OCI-LY3 (cell line): Measurements from ENCODE around the gene ST8SIA2.

Source experiments
- H2AFZ ChIP-seq: fragments of 200-600, 300-600 bp; shearing (Covaris generic); 2 replicates; pipeline ENCODE4 v1.6.0; 2014; ENCODE audit warnings: antibody characterized with exemption, low read depth, low read length
- H3K27ac ChIP-seq: fragments of 200-600, 300-600 bp; sonication (generic); 2 replicates; pipeline ENCODE4 v1.5.1; 2014; ENCODE audit warnings: mild to moderate bottlenecking, low read length, moderate library complexity, mixed read lengths
- H3K27me3 ChIP-seq: fragments of 200-600, 300-600 bp; sonication (generic); 2 replicates; pipeline ENCODE4 v1.6.1; 2014; ENCODE audit warnings: low read depth, low read length, mixed read lengths
- H3K36me3 ChIP-seq: fragments of 200-600, 300-600 bp; sonication (generic); replicated peaks from 2 replicates; pipeline ENCODE3; 2014; ENCODE audit warnings: low read depth, low read length, mixed read lengths
- H3K4me1 ChIP-seq: fragments of 300-600, 200-600 bp; sonication (generic); 2 replicates; pipeline ENCODE4 v1.6.1; 2014; ENCODE audit warnings: low read length, mixed read lengths
- H3K4me2 ChIP-seq: fragments of 200-600, 300-600 bp; sonication (generic); 2 replicates; pipeline ENCODE4 v1.6.1; 2014; ENCODE audit warnings: low read length, mixed read lengths
- H3K4me3 ChIP-seq: fragments of 300-600, 200-600 bp; sonication (generic); 2 replicates; pipeline ENCODE4 v1.5.1; 2014; ENCODE audit warnings: antibody characterized with exemption, mild to moderate bottlenecking, low read length, moderate library complexity
- H3K79me2 ChIP-seq: fragments of 300-600, 200-600 bp; shearing (Covaris generic); 2 replicates; pipeline ENCODE4 v1.6.1; 2014; ENCODE audit warnings: mild to moderate bottlenecking, low read length, mixed read lengths
- H3K9ac ChIP-seq: fragments of 300-600, 200-600 bp; shearing (Covaris generic); 2 replicates; pipeline ENCODE4 v1.6.0; 2014; ENCODE audit warnings: mild to moderate bottlenecking, low read length, moderate library complexity
- H3K9me3 ChIP-seq: fragments of 200-600, 300-600 bp; shearing (Covaris generic); 2 replicates; pipeline ENCODE4 v1.6.1; 2014; ENCODE audit warnings: low read length, mixed read lengths; ENCODE audit not compliant: insufficient read depth
- H4K20me1 ChIP-seq: fragments of 200-600, 300-600 bp; sonication (generic); 2 replicates; pipeline ENCODE4 v1.6.1; 2016; ENCODE audit warnings: low read length, mixed read lengths; ENCODE audit not compliant: insufficient read depth
- EZH2phosphoT487 ChIP-seq: fragments of 200-600 bp; shearing (Covaris generic); IDR thresholded peaks from 2 replicates; pipeline ENCODE4 v1.6.1; 2018; ENCODE audit warnings: antibody characterized with exemption, mixed run types, low read depth
- TF ChIP-seq, protein P1 (sequence below): fragments of 200-600, 300-600 bp; sonication (generic); IDR thresholded peaks from 2 replicates; pipeline ENCODE4 v1.5.1; 2014; ENCODE audit warnings: antibody characterized with exemption, low read length, low read depth

Gene ST8SIA2

GRCh38 chr15:92377083-92377789, 16.4 kb upstream of the ST8SIA2 start:
- no peak overlapping the region for H3K4me2 ChIP-seq
- H3K9ac ChIP-seq = no peak overlapping the region
- TF ChIP-seq EZH2phosphoT487 = no peak
- TF ChIP-seq, protein P1, sequence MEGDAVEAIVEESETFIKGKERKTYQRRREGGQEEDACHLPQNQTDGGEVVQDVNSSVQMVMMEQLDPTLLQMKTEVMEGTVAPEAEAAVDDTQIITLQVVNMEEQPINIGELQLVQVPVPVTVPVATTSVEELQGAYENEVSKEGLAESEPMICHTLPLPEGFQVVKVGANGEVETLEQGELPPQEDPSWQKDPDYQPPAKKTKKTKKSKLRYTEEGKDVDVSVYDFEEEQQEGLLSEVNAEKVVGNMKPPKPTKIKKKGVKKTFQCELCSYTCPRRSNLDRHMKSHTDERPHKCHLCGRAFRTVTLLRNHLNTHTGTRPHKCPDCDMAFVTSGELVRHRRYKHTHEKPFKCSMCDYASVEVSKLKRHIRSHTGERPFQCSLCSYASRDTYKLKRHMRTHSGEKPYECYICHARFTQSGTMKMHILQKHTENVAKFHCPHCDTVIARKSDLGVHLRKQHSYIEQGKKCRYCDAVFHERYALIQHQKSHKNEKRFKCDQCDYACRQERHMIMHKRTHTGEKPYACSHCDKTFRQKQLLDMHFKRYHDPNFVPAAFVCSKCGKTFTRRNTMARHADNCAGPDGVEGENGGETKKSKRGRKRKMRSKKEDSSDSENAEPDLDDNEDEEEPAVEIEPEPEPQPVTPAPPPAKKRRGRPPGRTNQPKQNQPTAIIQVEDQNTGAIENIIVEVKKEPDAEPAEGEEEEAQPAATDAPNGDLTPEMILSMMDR = no peak
- H2AFZ ChIP-seq = no peak overlapping the region
- no peaks in the 10 kb centered on the region for H3K36me3 ChIP-seq
- H3K4me3 ChIP-seq = no peak overlapping the region
- no peaks in the 10 kb centered on the region for H3K9me3 ChIP-seq
- H3K27me3 ChIP-seq = peaks cover 28% of the 10 kb centered on the region
- no peaks in the 10 kb centered on the region for H4K20me1 ChIP-seq
- H3K27ac ChIP-seq = no peak overlapping the region
- H3K4me1 ChIP-seq = no peaks in the 10 kb centered on the region
- no peaks in the 10 kb centered on the region for H3K79me2 ChIP-seq

GRCh38 chr15:92383519-92384324, 10.0 kb upstream of the ST8SIA2 start:
- no peak overlapping the region for H3K27ac ChIP-seq
- no peaks in the 10 kb centered on the region for H3K4me1 ChIP-seq
- no peak overlapping the region for H3K4me3 ChIP-seq
- H3K36me3 ChIP-seq = no peaks in the 10 kb centered on the region
- H4K20me1 ChIP-seq = no peaks in the 10 kb centered on the region
- TF ChIP-seq, protein P1 = peak; percentile 84
- no peak for TF ChIP-seq EZH2phosphoT487
- no peaks in the 10 kb centered on the region for H3K79me2 ChIP-seq
- H3K27me3 ChIP-seq = peaks cover 27% of the 10 kb centered on the region
- no peak overlapping the region for H2AFZ ChIP-seq
- H3K4me2 ChIP-seq = no peak overlapping the region
- H3K9ac ChIP-seq = no peak overlapping the region
- no peaks in the 10 kb centered on the region for H3K9me3 ChIP-seq

GRCh38 chr15:92384381-92384780, 9.3 kb upstream of the ST8SIA2 start:
- Histone ChIP-seq H3K4me3 (no peak overlapping the region), H3K9me3 (no peaks in the 10 kb centered on the region), H3K79me2 (no peaks in the 10 kb centered on the region), H3K4me2 (no peak overlapping the region), H3K9ac (no peak overlapping the region), H3K27me3 (peaks cover 33% of the 10 kb centered on the region), H3K36me3 (no peaks in the 10 kb centered on the region), H2AFZ (no peak overlapping the region), H3K4me1 (no peaks in the 10 kb centered on the region), H3K27ac (no peak overlapping the region), H4K20me1 (no peaks in the 10 kb centered on the region)
- no peak for TF ChIP-seq EZH2phosphoT487
- TF ChIP-seq, protein P1 = no peak

DNA sequence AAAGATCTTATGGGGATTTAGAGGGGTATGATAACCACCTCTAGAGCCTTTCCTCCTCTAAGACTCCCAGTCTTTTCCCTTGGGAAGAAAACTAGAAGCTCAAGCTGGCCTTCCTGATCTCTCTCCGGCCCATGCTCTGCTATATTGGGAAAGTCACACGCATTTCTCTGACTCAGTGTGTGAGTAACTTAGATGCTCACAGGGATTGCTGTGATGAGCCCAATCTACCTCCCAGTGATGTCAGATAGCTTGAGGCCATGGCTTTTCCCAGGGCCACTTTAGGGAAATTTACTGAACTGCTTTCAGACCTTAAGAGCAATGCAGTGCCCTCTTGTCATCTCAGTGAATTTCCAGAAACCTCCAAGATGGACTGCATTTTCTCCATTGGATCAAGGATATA, 8.6 kb upstream of the ST8SIA2 start:
- Histone ChIP-seq H3K4me1 (no peaks in the 10 kb centered on the region), H2AFZ (no peak overlapping the region), H3K4me2 (no peak overlapping the region), H3K79me2 (no peaks in the 10 kb centered on the region), H3K9me3 (no peaks in the 10 kb centered on the region), H3K36me3 (no peaks in the 10 kb centered on the region), H3K27me3 (peaks cover 40% of the 10 kb centered on the region), H3K4me3 (no peak overlapping the region), H3K9ac (no peak overlapping the region), H3K27ac (no peak overlapping the region), H4K20me1 (no peaks in the 10 kb centered on the region)
- TF ChIP-seq, protein P1 = no peak
- TF ChIP-seq EZH2phosphoT487 = no peak
